SK-N-SH (cell line): ENCODE data around the gene TMEM92.

Experiments used
- EP300 ChIP-seq, 2 experiments: IDR thresholded peaks; 2 replicates each; pipeline versions ENCODE4 v1.4.0 to v1.6.1; 2012; ENCODE audit warnings: borderline replicate concordance in 1 of 2, low read depth in 1 of 2, low read length in 1 of 2
- GATA2 ChIP-seq: sonication (generic); formaldehyde crosslinking; IDR thresholded peaks from 2 replicates; pipeline ENCODE4 v1.5.0; 2020; ENCODE audit warnings: mild to moderate bottlenecking, missing genetic modification reagents
- JUND ChIP-seq: IDR thresholded peaks from 2 replicates; pipeline ENCODE4 v1.4.0; 2012
- MXI1 ChIP-seq: IDR thresholded peaks from 2 replicates; pipeline ENCODE4 v1.6.1; 2012; ENCODE audit warnings: mild to moderate bottlenecking, low read depth, low read length, improper control_type of control experiment
- NRF1 ChIP-seq: IDR thresholded peaks from 2 replicates; pipeline ENCODE4 v1.6.1; 2012; ENCODE audit warnings: low read depth, mild to moderate bottlenecking, low read length
- POLR2AphosphoS5 ChIP-seq: IDR thresholded peaks from 2 replicates; pipeline ENCODE4 v1.6.1; 2012; ENCODE audit warnings: low read depth, low read length
- RAD21 ChIP-seq: IDR thresholded peaks from 2 replicates; pipeline ENCODE4 v1.6.1; 2012; ENCODE audit warnings: mild to moderate bottlenecking, low read length
- YY1 ChIP-seq: IDR thresholded peaks from 2 replicates; pipeline ENCODE4 v1.4.0; 2012; ENCODE audit warnings: low read depth, mild to moderate bottlenecking
- TF ChIP-seq, protein P1 (sequence below): fragments of 200-600 bp; sonication (generic); IDR thresholded peaks from 2 replicates; pipeline ENCODE4 v1.6.1; 2017; ENCODE audit warnings: antibody characterized with exemption, mild to moderate bottlenecking, moderate library complexity
- TF ChIP-seq, protein P2 (sequence below): IDR thresholded peaks from 2 replicates; pipeline ENCODE4 v1.6.1; 2012; ENCODE audit warnings: mild to moderate bottlenecking, low read depth, low read length, moderate library complexity
- TF ChIP-seq, protein P3 (sequence below): IDR thresholded peaks from 2 replicates; pipeline ENCODE4 v1.4.0; 2012; ENCODE audit warnings: low read depth, borderline replicate concordance
- TF ChIP-seq, protein P4 (sequence below): fragments of 150-350 bp; IDR thresholded peaks from 2 replicates; pipeline ENCODE4 v1.6.1; 2017; ENCODE audit warnings: antibody characterized with exemption, low read length, low read depth, borderline replicate concordance
- TF ChIP-seq, protein P5 (sequence below): IDR thresholded peaks from 2 replicates; pipeline ENCODE4 v1.4.0; 2012; ENCODE audit warnings: low read depth, borderline replicate concordance

DNA sequence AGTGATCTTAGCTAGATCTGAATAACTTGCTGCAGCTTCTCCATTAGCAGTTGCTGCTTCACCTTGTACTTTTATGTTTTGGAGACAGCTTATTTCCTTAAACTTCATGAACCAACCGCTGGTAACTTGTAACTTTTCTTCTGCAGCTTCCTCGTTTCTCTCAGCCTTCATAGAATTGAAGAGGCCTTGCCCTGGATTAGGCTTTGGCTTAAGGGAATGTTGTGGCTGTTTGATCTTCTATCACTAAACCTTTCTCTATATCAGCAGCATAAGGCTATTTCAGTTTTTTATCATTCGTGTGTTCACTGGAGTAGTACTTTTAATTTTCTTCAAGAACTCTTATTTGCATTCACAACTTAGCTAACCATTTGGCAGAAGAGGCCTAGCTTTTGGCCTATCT, 21.5 kb upstream of the TMEM92 start:
- TF ChIP-seq, protein P1, sequence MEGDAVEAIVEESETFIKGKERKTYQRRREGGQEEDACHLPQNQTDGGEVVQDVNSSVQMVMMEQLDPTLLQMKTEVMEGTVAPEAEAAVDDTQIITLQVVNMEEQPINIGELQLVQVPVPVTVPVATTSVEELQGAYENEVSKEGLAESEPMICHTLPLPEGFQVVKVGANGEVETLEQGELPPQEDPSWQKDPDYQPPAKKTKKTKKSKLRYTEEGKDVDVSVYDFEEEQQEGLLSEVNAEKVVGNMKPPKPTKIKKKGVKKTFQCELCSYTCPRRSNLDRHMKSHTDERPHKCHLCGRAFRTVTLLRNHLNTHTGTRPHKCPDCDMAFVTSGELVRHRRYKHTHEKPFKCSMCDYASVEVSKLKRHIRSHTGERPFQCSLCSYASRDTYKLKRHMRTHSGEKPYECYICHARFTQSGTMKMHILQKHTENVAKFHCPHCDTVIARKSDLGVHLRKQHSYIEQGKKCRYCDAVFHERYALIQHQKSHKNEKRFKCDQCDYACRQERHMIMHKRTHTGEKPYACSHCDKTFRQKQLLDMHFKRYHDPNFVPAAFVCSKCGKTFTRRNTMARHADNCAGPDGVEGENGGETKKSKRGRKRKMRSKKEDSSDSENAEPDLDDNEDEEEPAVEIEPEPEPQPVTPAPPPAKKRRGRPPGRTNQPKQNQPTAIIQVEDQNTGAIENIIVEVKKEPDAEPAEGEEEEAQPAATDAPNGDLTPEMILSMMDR = no peak
- TF ChIP-seq RAD21 = no peak
- TF ChIP-seq EP300 (IDR thresholded peaks at IDR 0.05; ENCODE audit: borderline replicate concordance in 1 of 2, low read depth in 1 of 2, low read length in 1 of 2) = no peak
- TF ChIP-seq GATA2 (CRISPR knock-in tag) = no peak
- TF ChIP-seq, protein P2, sequence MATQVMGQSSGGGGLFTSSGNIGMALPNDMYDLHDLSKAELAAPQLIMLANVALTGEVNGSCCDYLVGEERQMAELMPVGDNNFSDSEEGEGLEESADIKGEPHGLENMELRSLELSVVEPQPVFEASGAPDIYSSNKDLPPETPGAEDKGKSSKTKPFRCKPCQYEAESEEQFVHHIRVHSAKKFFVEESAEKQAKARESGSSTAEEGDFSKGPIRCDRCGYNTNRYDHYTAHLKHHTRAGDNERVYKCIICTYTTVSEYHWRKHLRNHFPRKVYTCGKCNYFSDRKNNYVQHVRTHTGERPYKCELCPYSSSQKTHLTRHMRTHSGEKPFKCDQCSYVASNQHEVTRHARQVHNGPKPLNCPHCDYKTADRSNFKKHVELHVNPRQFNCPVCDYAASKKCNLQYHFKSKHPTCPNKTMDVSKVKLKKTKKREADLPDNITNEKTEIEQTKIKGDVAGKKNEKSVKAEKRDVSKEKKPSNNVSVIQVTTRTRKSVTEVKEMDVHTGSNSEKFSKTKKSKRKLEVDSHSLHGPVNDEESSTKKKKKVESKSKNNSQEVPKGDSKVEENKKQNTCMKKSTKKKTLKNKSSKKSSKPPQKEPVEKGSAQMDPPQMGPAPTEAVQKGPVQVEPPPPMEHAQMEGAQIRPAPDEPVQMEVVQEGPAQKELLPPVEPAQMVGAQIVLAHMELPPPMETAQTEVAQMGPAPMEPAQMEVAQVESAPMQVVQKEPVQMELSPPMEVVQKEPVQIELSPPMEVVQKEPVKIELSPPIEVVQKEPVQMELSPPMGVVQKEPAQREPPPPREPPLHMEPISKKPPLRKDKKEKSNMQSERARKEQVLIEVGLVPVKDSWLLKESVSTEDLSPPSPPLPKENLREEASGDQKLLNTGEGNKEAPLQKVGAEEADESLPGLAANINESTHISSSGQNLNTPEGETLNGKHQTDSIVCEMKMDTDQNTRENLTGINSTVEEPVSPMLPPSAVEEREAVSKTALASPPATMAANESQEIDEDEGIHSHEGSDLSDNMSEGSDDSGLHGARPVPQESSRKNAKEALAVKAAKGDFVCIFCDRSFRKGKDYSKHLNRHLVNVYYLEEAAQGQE = no peak
- TF ChIP-seq, protein P3, sequence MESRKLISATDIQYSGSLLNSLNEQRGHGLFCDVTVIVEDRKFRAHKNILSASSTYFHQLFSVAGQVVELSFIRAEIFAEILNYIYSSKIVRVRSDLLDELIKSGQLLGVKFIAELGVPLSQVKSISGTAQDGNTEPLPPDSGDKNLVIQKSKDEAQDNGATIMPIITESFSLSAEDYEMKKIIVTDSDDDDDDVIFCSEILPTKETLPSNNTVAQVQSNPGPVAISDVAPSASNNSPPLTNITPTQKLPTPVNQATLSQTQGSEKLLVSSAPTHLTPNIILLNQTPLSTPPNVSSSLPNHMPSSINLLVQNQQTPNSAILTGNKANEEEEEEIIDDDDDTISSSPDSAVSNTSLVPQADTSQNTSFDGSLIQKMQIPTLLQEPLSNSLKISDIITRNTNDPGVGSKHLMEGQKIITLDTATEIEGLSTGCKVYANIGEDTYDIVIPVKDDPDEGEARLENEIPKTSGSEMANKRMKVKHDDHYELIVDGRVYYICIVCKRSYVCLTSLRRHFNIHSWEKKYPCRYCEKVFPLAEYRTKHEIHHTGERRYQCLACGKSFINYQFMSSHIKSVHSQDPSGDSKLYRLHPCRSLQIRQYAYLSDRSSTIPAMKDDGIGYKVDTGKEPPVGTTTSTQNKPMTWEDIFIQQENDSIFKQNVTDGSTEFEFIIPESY = no peak
- TF ChIP-seq, protein P4, sequence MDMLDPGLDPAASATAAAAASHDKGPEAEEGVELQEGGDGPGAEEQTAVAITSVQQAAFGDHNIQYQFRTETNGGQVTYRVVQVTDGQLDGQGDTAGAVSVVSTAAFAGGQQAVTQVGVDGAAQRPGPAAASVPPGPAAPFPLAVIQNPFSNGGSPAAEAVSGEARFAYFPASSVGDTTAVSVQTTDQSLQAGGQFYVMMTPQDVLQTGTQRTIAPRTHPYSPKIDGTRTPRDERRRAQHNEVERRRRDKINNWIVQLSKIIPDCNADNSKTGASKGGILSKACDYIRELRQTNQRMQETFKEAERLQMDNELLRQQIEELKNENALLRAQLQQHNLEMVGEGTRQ = no peak
- TF ChIP-seq, protein P5, sequence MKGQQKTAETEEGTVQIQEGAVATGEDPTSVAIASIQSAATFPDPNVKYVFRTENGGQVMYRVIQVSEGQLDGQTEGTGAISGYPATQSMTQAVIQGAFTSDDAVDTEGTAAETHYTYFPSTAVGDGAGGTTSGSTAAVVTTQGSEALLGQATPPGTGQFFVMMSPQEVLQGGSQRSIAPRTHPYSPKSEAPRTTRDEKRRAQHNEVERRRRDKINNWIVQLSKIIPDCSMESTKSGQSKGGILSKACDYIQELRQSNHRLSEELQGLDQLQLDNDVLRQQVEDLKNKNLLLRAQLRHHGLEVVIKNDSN = no peak
- TF ChIP-seq YY1 = no peak
- no peak for TF ChIP-seq MXI1
- TF ChIP-seq POLR2AphosphoS5 = no peak
- TF ChIP-seq JUND = no peak
- TF ChIP-seq NRF1 = no peak
